GM19372 (cell line): ENCODE data around the gene GPC6.
"Not testable (repeated sequence)": the region's sequence is repeated elsewhere in the genome, so short reads cannot be mapped to it uniquely, and the experiment has no call there.

Source experiments
- ATAC-seq: cut with Tn5 transposase; IDR thresholded peaks from one replicate; pipeline ENCODE4 v1.9.1; 2021; ENCODE audit warnings: mild to moderate bottlenecking, low read depth, moderate library complexity; ENCODE audit not compliant: unreplicated experiment

The GPC6 gene

DNA sequence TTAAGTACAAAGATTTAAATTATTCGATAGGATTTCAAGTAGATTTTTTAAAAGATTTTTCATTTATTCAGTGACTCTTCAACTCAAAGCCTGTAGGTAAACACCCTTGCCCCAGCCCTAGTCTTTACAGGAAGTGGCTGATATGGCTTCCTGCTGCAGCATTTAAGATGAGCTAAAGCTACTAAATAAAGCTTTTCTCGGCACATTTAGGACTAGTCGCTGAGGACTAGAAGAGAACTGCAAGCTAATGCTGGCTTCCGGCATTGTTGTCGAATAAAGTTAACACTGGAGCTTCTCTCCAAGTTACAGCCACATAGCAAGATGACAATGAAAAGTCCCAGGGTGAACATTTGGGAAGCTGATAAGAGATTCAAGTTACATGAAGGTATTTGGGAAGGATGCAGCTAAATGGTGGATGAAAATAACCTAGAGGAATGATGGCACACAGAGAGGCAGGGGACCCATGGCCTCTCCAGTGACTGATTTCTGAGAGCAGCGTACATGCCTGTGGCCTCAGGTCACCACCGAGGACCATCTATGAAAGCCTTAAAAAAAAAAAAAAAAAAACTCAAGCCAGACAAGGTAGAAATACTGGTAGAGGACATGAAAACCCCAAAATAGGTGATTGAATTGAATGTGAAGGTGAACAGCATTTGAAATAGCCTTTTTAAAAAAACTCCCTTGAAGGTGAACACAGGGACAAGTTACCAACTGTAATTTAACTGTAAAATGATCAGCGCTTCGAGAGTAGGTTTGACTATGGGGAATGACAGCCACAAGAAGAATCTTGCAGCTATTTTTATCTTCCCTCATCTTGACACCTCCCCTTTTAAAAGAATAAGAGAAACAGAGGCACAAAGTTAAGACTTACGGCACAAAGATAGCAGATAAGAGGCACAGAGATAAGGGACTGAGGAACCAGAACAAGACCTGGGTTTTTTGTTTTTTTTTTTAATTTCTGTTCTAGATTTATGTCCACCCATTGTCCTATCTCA lies 1097.5 kb downstream of the GPC6 start:
- no peak for ATAC-seq

DNA sequence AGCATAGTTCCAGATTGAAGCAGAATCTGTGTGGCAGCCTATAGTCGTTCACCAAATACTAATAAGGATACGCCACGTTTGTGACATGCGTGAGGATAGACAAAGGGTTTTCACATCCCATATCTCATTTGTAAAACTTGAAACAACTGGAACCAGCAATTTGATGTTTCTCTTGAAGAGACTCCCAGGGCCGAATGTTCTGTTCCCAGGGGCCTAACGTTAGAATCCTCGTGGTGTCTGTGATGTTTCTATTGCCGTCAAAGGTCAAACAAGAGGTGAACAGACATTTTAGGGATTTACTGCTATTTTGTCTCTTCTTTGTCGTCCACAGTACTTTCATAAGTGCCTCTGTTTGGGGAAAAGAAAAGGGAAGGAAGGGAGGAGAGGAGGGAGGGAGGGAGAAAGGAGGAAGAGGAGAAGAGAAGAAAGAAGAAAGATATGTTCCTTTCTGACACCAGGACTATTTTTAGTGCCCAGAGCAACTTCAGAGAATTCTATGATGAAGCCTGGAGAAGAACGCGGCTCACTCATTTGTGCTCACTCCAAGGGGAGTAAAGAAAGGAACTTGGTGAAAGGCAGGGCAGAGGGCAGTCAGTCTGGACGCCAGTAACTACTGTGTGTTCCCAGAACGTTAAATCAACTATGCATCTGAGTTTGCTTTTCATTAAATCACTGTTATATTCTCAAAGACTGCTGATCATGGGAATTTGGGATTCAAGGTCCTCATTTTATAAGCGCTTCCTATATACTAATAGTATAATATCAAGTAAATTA lies 1098.3 kb downstream of the GPC6 start:
- no peak for ATAC-seq

DNA sequence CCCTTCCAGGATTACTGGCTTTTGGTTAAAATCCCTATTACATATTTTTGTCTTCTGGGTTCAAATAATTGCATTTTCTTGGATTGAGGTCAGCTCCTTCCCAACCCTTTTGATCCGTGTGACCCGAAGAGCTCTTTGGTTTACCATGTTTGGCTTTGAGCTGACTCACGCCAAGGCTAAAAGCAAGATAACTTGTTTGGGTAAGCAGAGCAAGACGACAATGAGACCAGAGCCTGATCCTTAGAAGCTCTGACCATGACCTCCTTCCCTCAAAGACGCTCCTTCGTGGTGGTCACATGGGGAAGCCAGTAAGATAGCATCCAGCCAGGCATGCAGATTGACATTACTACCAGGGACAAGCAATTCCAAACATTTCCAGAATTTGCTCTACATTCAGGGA lies 1099.0 kb downstream of the GPC6 start:
- no peak for ATAC-seq

DNA sequence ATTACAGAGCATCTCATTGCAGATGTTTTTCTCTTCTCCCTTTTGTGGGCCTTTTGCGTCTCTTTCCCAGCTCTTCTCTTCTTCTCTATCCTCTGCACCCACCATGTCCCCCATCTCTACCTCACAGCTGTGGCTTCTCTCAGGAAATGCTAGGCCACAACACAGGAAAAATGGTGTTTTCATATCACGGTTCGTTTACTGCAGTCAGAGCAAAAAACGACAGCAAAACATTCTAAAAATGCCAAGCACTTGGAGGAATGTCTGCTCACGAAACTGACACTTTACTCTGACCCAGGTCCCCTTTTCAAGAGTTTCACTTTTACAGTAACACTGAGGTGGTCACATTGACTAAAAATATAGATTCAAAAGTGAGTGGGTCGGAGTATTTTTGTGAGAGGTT lies 1100.7 kb downstream of the GPC6 start:
- ATAC-seq: peak; percentile 77

- ATAC-seq: no peak
Observed at GRCh38 chr13:94328381-94329041, 1101.9 kb downstream of the GPC6 start.

- no peak for ATAC-seq
Observed at GRCh38 chr13:94329277-94329676, 1102.7 kb downstream of the GPC6 start.

DNA sequence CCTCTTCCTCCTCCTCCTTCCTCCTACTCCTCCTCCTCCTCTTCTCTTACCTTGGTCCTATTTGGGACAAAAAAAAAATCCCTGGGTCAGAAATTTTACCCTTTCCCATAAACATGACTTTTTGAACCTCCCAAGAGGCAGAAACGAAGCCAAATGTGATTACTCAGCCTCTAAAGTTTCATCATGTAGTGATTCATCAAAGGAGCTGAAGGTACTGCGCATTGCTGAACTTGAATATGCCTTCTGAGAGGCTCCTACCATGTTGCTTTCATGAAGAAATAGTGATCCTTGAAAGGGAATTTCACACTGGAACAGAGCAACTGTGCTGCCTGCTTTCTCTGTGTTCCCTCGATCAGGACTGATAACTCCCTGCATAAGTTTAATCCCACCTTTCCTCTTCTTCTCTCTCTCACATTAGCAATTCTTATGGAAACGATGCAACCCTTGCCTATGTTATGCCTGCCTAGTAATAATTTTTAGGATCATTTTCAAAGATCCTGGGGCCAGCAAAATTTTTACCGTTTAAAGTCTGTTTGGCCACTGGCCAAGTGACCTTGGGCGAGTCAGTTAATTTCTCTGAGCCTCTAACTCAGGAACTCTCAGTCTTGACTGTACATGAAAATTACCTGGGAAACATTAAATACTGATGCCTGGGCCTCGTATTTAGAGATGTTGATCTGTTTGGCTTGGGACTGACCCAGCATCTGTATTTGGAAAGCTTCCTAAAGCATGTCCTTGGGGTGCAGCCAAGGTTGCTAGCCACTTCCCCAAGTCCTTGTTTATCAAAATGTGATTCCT lies 1103.3 kb downstream of the GPC6 start:
- ATAC-seq: no peak

GRCh38 chr13:94330552-94331071 lies 1104.0 kb downstream of the GPC6 start:
- no peak for ATAC-seq

GRCh38 chr13:94331281-94331680 lies 1104.7 kb downstream of the GPC6 start:
- ATAC-seq: no peak

- no peak for ATAC-seq
Observed at GRCh38 chr13:94332359-94333096, 1105.9 kb downstream of the GPC6 start.

DNA sequence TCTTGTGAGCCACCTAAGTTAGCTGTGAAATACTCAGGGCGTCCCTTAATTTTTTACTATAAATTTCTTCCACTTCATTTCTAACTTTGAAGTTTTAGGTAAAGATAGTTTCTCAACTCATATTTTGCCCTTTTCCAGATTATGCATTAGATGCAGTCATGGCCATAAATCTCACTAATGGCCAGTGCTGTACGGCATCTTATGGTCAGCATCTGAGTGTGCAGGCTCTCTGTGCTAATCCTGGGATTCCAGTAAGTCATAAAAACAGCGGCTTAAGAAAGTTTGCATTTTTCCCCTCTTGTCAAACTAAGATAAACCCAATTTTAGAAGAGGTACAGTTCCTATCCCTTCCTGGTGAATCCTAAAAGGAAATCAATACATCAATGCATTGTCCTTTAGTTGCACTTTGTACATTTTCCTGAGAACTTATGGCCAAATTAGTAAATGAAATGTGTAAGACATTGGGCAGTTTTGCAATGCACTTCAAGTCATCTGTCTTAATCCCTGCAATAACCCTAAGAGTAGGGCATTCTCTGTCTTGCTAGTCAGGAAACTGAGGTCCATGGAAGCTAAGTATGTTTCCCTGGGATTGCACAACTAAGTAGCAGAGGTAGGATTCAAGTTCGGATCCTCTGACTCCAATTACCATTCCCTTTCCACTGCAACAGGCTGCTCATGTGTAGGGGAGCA lies 1106.7 kb downstream of the GPC6 start:
- ATAC-seq: no peak

- ATAC-seq: no peak
Observed at GRCh38 chr13:94335761-94336526, 1109.3 kb downstream of the GPC6 start.

- no peak for ATAC-seq
Observed at GRCh38 chr13:94339116-94339687, 1112.6 kb downstream of the GPC6 start.

DNA sequence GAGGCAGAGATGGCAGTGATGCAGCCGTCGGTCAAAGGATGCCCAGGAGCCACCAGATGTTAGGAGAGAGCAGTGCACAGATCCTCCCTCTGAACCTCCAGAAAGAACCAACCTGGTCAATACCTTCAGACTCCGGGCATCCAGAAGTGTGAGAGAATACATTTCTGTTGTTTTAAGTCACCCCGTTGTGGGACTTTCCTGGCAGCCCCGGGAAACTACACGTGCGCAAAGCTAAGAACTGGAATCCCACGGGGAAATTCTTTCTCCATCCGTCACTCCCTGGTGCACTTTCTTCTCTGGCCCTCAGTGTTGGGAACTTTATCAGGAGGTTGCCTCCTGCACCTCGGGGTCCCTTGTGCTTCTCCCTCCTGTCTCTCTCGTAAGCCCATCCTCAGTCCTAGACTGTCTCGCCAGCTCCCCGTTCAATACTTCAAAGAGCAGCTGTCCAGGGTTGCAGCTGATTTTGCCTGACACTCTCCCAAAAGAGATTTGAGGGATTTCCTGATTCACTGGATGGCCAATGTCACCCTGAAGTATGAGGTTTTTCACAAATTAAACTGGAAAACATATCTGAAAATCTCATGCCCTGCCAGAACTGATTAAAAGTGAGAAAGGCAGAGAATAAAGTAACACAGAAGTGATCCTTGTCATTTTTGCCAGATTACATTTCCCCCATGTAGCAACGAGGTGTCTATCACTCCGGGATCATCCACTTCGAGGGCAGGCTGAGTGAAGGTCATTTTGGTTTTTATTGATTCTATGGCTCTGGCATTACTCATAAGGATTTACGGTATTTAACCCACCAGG lies 1116.0 kb downstream of the GPC6 start:
- ATAC-seq: no peak

GRCh38 chr13:94343243-94343585 lies 1116.6 kb downstream of the GPC6 start:
- no peak for ATAC-seq

DNA sequence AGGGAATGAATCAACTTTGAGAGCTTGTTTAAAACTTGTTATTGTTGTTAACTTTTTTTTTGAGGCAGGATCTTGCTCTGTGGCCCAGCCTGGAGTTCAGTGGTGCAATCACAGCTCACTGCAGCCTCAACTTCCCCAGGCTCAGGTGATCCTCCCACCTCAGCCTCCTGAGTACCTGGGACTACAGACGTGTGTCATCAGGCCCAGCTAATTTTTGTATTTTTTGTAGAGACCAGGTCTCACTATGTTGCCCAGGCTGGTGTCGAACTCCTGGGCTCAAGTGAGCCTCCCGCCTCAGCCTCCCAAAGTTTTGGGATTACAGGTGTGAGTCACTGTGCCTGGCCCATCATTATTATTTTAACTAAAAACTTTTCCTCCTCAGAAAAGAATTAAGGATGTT lies 1117.1 kb downstream of the GPC6 start:
- not testable (repeated sequence) for ATAC-seq
